Progenitor cell of endocrine pancreas (in vitro differentiated cells): ENCODE data around the gene CFAP58. TPM values are rescaled to one million over a fixed set of nuclear protein-coding genes. Genes with fewer than 3 reads are reported as not detected.

Experiments used
- DNase-seq: peaks from one replicate; pipeline ENCODE4 v3.0.0; 2021; ENCODE audit warnings: low spot score; ENCODE audit not compliant: unreplicated experiment
- H3K27ac Mint-ChIP-seq: 2 replicates; pipeline ENCODE4 v1.8.0; 2021; ENCODE audit warnings: mild to moderate bottlenecking, moderate library complexity, mixed read lengths
- H3K27me3 Mint-ChIP-seq: 2 replicates; pipeline ENCODE4 v1.8.0; 2021; ENCODE audit warnings: mixed read lengths
- H3K36me3 Mint-ChIP-seq: 2 replicates; pipeline ENCODE4 v1.8.0; 2022; ENCODE audit warnings: mixed read lengths; ENCODE audit not compliant: insufficient read depth
- H3K4me1 Mint-ChIP-seq: 2 replicates; pipeline ENCODE4 v1.8.0; 2021; ENCODE audit warnings: low read depth, mixed read lengths
- H3K4me3 Mint-ChIP-seq: 2 replicates; pipeline ENCODE4 v1.8.0; 2021; ENCODE audit warnings: low read depth, mild to moderate bottlenecking, moderate library complexity, mixed read lengths
- H3K9me3 Mint-ChIP-seq: 2 replicates; pipeline ENCODE4 v1.8.0; 2021; ENCODE audit warnings: low read depth, mixed read lengths
- CTCF ChIP-seq: fragments of 200-600 bp; sonication (generic); IDR thresholded peaks from one replicate; pipeline ENCODE4 v1.5.0; 2021; ENCODE audit warnings: antibody characterized with exemption, mild to moderate bottlenecking; ENCODE audit not compliant: unreplicated experiment
- total RNA-seq: library from RNA; stranded (reverse); gene quantifications from 2 replicates; pipeline ENCODE4 v1.2.1, GENCODE V29; 2021

CFAP58 gene
- total RNA-seq, 1 donor from 2014 or later, result 0.24 TPM

- Mint-ChIP-seq H3K27me3 (peaks cover 5% of the 10 kb centered on the region), H3K4me3 (no peak overlapping the region), H3K9me3 (peaks cover 5% of the 10 kb centered on the region), H3K36me3 (peaks cover 3% of the 10 kb centered on the region), H3K27ac (no peak overlapping the region), H3K4me1 (peaks cover 1% of the 10 kb centered on the region)
- DNase-seq, result no peak
- TF ChIP-seq CTCF, result no peak
These were observed 45.8 kb upstream of the CFAP58 start for GRCh38 chr10:104307576-104308438.

DNA sequence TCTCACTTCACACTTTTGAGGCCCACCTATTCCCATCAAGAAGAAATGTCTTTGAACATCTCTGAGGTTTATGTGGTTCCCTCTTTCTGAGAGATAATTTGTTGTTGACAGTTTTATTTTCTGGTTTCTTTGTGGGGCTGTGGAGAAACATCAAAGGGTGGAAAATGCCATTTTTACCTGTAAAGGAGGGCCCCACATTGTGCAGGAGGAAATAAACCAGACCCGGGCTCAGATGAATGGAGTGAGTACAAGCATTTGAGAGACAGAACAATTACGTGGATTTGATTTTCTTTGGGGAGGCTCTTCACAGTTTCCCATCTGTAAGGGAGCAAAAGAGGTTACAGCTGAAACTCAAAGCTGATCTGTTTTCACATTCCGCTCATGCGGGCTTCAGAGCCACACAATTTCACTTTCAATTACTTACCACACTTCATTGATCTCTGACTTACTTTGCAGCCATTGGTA, 45.2 kb upstream of the CFAP58 start:
- H3K4me1 Mint-ChIP-seq, result peaks cover 1% of the 10 kb centered on the region
- H3K27ac Mint-ChIP-seq, result no peak overlapping the region
- TF ChIP-seq CTCF, result no peak
- H3K36me3 Mint-ChIP-seq, result peaks cover 4% of the 10 kb centered on the region
- no peak for DNase-seq
- peaks cover 5% of the 10 kb centered on the region for H3K27me3 Mint-ChIP-seq
- peaks cover under 1% of the 10 kb centered on the region for H3K9me3 Mint-ChIP-seq
- no peak overlapping the region for H3K4me3 Mint-ChIP-seq

DNA sequence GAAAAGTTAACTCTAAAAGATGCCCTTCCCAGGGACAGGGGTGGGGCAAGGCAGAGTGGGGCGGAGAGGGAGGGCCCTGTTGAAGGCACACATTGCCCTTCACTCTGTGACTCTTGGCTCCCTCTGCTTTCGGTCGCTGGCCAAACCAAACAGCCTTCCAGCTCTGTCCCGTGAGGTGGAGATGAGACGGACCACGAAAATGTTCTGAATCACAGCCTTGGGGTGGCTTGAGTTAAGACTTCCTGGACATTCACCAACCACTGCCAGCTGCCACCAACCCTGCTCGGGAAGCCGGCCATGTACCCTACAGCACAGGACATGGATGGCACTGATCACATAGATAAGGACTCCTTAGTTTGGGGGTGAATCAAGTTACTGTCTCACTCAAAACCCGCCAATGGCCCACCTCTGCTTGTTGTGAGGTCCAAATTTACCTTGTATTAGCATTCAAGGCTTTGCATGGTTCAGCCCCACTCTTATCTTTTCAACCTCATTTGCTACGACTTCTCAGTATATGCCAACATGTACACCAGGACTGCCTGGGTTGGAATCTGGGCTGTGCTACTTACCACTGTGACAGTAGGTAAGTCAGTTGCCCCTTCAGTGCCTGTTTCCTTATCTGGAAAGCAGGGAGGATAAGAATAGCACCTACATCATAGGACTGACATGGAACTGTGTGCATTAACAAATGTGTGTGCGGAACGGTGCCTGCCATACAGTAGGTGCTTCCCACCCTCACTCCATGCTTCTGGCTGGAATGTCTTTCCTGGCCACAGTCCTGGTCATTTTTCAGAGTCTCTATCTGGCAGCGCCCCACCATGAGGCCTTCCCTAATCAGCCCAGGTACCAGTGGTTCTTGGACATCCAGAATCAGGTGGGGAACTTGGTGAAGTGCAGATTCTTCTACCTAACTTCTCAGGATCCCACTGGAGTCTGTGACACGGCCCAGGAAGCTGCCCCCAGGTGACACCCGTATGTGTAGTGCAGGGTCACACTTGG, 43.4 kb upstream of the CFAP58 start:
- no peak for TF ChIP-seq CTCF
- H3K4me3 Mint-ChIP-seq, result no peak overlapping the region
- H3K9me3 Mint-ChIP-seq, result no peaks in the 10 kb centered on the region
- H3K27ac Mint-ChIP-seq, result no peak overlapping the region
- peaks cover 1% of the 10 kb centered on the region for H3K4me1 Mint-ChIP-seq
- H3K27me3 Mint-ChIP-seq, result peaks cover 5% of the 10 kb centered on the region
- peaks cover 4% of the 10 kb centered on the region for H3K36me3 Mint-ChIP-seq
- no peak for DNase-seq

- no peaks in the 10 kb centered on the region for H3K9me3 Mint-ChIP-seq
- no peak for TF ChIP-seq CTCF
- H3K27me3 Mint-ChIP-seq, result no peaks in the 10 kb centered on the region
- no peaks in the 10 kb centered on the region for H3K4me1 Mint-ChIP-seq
- no peak for DNase-seq
- peaks cover 4% of the 10 kb centered on the region for H3K36me3 Mint-ChIP-seq
- H3K4me3 Mint-ChIP-seq, result no peak overlapping the region
- H3K27ac Mint-ChIP-seq, result no peak overlapping the region
These were observed 42.4 kb upstream of the CFAP58 start for GRCh38 chr10:104311184-104311720.
